ENCODE results near the gene FNIP2. TPM values are rescaled to one million over a fixed set of nuclear protein-coding genes. Genes with fewer than 3 reads are reported as not detected.

The FNIP2 gene
- total and polyA plus RNA-seq, 10 of the 15 experiments (the other 5 are each of a cell fraction or from before 2014, with no cell fraction given): 0.03 to 0.38 (median 0.15) TPM

GRCh38 chr4:158722917-158723793 lies 45.7 kb upstream of the FNIP2 start, which contains the start of gene PPID (continued):
- no peak for TF ChIP-seq MEF2A (IDR thresholded peaks at IDR 0.05; ENCODE audit: insufficient read depth, low read depth, low read length)
- 0 out of 2 replicates have a peak, but pooled peaks have one; percentile 55 for TF ChIP-seq POLR2AphosphoS2 (IDR thresholded peaks at IDR 0.05; ENCODE audit: low read depth, low read length)
- TF ChIP-seq SPI1 (IDR thresholded peaks at IDR 0.05; ENCODE audit: borderline replicate concordance, insufficient read depth, low read depth, low read length): peak; percentile 43; the same call in 1 of the 2 replicates
- TF ChIP-seq IKZF2 (IDR thresholded peaks at IDR 0.05): peak; percentile 73; a peak in 3 of 4 replicates
- TF ChIP-seq MLLT1 (IDR thresholded peaks at IDR 0.05): peak; percentile 58; the same call in 1 of the 2 replicates
- TF ChIP-seq NR2F1 (conservative IDR thresholded peaks at IDR 0.05): peak; percentile 55; the same call in 1 of the 2 replicates
- peak; percentile 54; the same call in 1 of the 2 replicates for TF ChIP-seq SMAD5 (IDR thresholded peaks at IDR 0.05; ENCODE audit: low read depth)
- 0 out of 2 replicates have a peak, but pooled peaks have one; percentile 37 for TF ChIP-seq CBFB (IDR thresholded peaks at IDR 0.05; ENCODE audit: low read depth)
- 0 out of 2 replicates have a peak, but pooled peaks have one; percentile 9 for TF ChIP-seq TCF7 (IDR thresholded peaks at IDR 0.05; ENCODE audit: borderline replicate concordance)
- TF ChIP-seq EZH2 (IDR thresholded peaks at IDR 0.05; ENCODE audit: borderline replicate concordance, control insufficient read depth, low read depth, low read length): no peak
- peak; percentile 95 for TF ChIP-seq RELB (IDR thresholded peaks at IDR 0.05; ENCODE audit: low read depth)
- TF ChIP-seq ZNF384 (IDR thresholded peaks at IDR 0.05; ENCODE audit: borderline replicate concordance, low read depth, low read length): no peak
- TF ChIP-seq SIN3A (IDR thresholded peaks at IDR 0.05; ENCODE audit: low read depth, low read length): peak; percentile 98
- TF ChIP-seq RELA (IDR thresholded peaks at IDR 0.05; ENCODE audit: borderline replicate concordance, partially characterized antibody): peak; percentile 94
- no peak for TF ChIP-seq CUX1 (IDR thresholded peaks at IDR 0.05; ENCODE audit: insufficient replicate concordance, low read depth, low read length)
- TF ChIP-seq RUNX3 (IDR thresholded peaks at IDR 0.05; ENCODE audit: low read length): peak; percentile 31; the same call in 1 of the 2 replicates
- peak; percentile 90 for TF ChIP-seq POLR2AphosphoS5 (IDR thresholded peaks at IDR 0.05; ENCODE audit: low read length)

Data from GM12878 (cell line).